Peyer's patch (tissue), 4 donors: ENCODE measurements around the gene ZDHHC22.

Experiments
- POLR2A ChIP-seq, 2 donors: fragments of 450-650 bp; IDR thresholded peaks; one replicate each; pipeline ENCODE4 v1.5.1; 2017; ENCODE audit warnings: antibody characterized with exemption in 2 of 2, mild to moderate bottlenecking in 2 of 2, moderate library complexity in 2 of 2
- TF ChIP-seq, protein P1 (sequence below), 6 experiments: fragments of 450-650 bp in 4 of 6; fragments of 200-600 bp in 2 of 6; sonication (generic) in 1 of 6; IDR thresholded peaks; one replicate each; pipeline ENCODE4 v1.5.1; 2017 to 2019; ENCODE audit warnings: antibody characterized with exemption in 6 of 6, mild to moderate bottlenecking in 3 of 6, moderate library complexity in 1 of 6

DNA sequence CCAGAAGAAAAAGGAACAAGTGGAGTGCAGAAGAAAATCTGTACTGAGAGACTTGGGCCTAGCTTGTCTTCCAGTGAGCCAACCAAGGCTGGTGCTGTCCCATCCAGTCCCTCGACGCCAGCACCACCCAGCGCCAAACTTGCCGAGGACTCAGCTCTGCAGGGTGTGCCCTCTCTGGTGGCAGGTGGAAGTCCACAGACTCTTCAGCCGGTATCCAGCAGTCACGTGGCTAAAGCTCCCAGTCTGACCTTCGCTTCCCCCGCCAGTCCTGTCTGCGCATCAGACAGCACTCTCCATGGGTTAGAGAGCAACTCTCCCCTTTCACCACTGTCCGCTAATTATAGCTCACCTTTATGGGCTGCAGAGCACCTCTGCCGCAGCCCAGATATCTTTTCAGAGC is 27.9 kb downstream of the ZDHHC22 start:
- TF ChIP-seq, protein P1, sequence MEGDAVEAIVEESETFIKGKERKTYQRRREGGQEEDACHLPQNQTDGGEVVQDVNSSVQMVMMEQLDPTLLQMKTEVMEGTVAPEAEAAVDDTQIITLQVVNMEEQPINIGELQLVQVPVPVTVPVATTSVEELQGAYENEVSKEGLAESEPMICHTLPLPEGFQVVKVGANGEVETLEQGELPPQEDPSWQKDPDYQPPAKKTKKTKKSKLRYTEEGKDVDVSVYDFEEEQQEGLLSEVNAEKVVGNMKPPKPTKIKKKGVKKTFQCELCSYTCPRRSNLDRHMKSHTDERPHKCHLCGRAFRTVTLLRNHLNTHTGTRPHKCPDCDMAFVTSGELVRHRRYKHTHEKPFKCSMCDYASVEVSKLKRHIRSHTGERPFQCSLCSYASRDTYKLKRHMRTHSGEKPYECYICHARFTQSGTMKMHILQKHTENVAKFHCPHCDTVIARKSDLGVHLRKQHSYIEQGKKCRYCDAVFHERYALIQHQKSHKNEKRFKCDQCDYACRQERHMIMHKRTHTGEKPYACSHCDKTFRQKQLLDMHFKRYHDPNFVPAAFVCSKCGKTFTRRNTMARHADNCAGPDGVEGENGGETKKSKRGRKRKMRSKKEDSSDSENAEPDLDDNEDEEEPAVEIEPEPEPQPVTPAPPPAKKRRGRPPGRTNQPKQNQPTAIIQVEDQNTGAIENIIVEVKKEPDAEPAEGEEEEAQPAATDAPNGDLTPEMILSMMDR (IDR thresholded peaks at IDR 0.05), result peak in 3 of 6 experiments; percentile 28 to 51 (median 47)
- no peak for TF ChIP-seq POLR2A (IDR thresholded peaks at IDR 0.05)
